ENCODE results near the gene SPOCK1.

- TF ChIP-seq CTCF (IDR thresholded peaks at IDR 0.05) (no peak), POLR2A (IDR thresholded peaks at IDR 0.05) (no peak)
Observed at GRCh38 chr5:137215261-137215660, 283.9 kb downstream of the SPOCK1 start.

Data from Peyer's patch (tissue), 4 donors.